Stimulated activated CD8-positive, alpha-beta memory T cell treated with anti-CD3 and anti-CD28 coated beads, Interleukin-12 subunit alpha, Interleukin-12 subunit beta, amount 100 ng/mL, for 24 hours (primary cell): ENCODE data around the gene PSD4.

Experiments used
- DNase-seq: peaks from one replicate; pipeline ENCODE4 v3.0.0-alpha.2; 2020; ENCODE audit errors: extremely low read depth

Gene PSD4

DNA sequence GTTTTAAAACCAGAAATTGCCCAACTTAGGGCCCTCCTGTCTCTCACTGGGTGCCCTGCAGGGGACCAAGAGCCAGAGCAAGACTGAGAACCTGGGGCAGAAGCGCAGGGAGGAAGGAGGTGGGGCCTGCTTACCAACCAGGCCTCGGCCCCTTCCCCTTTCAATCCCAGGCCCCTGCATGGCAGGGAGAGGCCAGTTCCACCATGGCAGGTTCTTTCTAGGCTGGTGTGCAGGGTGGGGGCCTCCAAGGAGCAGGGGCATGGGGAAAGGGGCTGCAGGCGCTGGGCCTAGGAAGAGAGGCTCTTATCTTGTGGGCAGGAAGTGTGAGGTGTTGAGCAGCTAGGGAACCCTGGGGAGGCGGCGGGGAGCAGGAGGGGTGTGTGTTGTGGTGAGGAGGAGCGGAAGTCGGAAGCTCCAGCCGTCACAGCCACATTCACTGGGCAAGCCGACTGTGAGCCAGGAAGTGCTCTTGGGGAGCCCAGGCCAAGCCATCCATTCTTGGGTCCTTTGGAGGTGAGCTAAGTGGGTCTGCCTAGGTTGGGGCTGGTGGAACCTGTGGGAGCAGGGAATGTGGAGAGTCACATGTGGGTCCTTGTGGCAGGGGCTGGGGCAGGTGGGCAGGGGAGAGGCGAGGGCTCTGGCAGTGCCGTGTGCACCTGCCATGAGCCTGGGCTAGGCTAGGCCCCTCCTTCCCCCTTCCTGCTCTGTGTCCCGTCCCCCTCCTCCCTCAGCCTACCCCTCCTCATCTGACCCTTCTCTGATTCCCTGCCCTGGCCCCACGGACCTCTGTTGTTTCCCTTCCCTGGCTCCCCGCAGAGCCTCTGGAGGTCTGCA is at the start of gene PSD4:
Gene PSD4 (plus strand): TSS at position 430 of the 834 bp plus-strand sequence. CDS start 8,486 bp downstream, outside the sequence.
- DNase-seq = peak; percentile 65

DNA sequence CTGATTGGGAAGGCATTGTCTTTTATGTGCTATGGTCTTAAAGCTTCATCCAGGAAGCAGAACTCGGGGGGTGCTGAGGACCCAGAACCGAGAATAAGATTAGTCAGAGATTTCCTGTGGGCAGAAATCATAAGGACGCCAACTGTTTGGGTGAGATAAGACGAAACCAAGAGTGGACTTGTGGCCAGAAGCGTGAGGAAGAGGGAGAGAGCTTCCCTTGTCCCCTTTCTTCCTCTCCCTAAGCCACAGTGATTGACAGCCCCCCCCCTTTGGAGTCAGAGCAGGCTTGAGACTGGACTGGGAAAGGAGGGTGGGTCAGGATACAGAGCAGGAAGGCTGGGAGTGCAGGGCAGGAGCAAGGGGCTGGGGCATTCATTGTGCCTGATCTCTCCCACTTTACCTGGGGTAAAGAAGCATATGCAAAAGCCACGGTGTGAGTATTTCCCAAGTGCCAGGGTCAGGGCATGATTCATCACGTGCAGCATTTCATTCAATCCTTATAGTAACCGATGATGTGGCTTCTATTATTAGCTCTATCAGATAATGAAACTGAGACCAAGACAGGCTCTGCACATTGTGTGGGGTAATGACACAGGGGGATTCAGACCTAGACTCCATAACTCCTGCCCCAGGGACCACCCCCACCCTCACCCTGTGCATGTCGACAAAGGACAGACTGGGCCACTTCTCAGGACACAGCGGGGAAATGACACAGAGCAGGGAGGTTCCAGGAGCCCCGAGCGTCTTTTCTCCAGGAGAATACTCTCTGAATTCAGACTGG is 49.4 kb upstream of the PSD4 start:
- DNase-seq = no peak

DNA sequence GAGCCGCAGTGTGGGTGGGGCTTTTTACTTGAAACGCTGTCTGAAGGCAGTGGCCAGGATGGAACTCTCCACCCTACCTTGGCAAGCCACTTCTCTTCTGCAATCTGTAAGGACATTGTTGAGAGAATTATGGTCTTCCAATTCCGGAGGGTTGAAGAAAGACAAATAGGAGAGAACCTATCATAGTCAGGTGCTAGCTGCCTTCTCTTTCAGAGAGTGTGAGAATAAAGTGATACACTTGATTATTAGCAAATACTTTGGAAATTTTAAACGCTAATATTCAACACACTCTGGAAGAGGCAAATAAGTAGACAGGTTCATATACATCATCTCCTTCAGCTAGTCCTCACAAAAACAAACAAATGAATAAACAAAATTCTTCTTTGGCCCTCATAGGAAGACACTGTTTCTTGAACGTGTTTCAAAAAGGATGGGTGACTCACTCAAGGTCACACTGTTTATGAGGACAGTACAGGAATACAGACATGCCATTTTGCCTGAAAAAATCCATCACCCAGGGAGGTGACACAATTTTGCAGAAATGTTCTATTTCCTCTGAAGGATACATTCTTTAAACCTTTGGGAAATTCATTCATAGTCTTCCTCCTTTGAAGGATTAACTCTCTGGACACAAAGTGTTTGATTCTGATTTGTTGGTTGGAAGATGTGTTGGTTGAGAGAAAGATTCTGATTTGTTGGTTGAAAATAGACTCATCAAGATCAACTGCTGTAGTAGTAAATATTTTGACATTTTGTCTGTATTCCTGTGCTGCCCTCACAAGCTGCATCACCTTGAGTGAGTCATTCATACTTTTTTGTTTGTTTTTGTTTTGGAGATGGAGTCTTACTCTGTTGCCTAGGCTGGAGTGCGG is 48.6 kb upstream of the PSD4 start:
- DNase-seq = no peak

DNA sequence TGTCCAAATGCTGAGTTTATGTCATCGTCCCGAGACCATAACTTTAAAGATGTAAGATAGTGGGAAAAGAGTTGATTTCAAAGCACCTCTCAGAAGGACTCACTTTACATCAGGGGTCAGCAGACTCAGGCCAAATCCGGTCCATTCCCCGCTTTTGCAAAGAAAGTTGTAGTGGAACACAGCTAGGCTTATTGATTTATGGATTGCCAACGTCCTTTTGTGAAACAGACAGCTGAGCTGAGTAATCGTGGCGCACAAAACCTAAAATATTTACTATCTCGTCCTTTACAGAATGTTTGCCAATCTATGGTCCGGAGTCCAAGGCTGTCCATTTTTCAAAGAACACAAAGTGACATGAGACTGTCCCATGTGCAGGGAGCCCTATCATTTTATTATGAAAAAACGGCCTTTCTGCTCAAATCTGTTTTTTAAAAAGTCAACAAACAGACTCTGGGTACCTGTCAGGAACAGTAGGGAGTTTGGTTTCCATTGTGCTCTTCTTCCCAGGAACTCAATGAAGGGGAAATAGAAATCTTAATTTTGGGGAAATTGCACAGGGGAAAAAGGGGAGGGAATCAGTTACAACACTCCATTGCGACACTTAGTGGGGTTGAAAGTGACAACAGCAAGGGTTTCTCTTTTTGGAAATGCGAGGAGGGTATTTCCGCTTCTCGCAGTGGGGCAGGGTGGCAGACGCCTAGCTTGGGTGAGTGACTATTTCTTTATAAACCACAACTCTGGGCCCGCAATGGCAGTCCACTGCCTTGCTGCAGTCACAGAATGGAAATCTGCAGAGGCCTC is 46.7 kb upstream of the PSD4 start, which contains the start of gene IL1RN:
Gene IL1RN (plus strand): TSS at position 754 of the 801 bp plus-strand sequence. CDS start 27 bp downstream, at position 781.
- DNase-seq = no peak

DNA sequence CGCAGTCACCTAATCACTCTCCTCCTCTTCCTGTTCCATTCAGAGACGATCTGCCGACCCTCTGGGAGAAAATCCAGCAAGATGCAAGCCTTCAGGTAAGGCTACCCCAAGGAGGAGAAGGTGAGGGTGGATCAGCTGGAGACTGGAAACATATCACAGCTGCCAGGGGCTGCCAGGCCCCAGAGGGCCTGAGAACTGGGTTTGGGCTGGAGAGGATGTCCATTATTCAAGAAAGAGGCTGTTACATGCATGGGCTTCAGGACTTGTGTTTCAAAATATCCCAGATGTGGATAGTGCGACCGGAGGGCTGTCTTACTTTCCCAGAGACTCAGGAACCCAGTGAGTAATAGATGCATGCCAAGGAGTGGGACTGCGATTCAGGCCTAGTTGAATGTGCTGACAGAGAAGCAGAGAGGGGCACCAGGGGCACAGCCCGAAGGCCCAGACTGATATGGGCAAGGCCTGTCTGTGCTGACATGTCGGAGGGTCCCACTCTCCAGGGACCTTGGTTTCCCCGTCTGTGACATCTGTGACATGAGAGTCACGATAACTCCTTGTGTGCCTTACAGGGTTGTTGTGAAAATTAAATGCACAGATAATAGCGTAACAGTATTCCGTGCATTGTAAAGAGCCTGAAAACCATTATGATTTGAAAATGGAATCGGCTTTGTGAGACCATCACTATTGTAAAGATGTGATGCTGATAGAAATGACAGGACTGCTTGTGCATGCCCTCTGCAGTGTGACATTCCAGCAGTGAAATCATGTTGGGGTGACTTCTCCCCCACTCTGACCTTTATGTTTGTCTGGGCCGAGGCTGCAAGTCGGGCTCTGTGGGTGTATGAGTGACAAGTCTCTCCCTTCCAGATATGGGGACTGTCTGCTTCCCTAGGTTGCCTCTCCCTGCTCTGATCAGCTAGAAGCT is 45.9 kb upstream of the PSD4 start:
- DNase-seq = no peak

DNA sequence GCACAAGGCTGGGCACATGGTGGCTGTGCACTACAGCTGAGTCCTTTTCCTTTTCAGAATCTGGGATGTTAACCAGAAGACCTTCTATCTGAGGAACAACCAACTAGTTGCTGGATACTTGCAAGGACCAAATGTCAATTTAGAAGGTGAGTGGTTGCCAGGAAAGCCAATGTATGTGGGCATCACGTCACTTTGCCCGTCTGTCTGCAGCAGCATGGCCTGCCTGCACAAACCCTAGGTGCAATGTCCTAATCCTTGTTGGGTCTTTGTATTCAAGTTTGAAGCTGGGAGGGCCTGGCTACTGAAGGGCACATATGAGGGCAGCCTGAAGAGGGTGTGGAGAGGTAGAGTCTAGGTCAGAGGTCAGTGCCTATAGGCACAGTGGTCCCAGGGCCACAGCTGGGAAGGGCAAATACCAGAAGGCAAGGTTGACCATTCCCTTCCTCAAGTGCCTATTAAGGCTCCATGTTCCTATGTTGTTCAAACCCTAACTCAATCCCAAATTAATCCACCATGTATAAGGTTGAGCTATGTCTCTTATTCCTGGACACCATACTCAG is 44.2 kb upstream of the PSD4 start:
- no peak for DNase-seq

DNA sequence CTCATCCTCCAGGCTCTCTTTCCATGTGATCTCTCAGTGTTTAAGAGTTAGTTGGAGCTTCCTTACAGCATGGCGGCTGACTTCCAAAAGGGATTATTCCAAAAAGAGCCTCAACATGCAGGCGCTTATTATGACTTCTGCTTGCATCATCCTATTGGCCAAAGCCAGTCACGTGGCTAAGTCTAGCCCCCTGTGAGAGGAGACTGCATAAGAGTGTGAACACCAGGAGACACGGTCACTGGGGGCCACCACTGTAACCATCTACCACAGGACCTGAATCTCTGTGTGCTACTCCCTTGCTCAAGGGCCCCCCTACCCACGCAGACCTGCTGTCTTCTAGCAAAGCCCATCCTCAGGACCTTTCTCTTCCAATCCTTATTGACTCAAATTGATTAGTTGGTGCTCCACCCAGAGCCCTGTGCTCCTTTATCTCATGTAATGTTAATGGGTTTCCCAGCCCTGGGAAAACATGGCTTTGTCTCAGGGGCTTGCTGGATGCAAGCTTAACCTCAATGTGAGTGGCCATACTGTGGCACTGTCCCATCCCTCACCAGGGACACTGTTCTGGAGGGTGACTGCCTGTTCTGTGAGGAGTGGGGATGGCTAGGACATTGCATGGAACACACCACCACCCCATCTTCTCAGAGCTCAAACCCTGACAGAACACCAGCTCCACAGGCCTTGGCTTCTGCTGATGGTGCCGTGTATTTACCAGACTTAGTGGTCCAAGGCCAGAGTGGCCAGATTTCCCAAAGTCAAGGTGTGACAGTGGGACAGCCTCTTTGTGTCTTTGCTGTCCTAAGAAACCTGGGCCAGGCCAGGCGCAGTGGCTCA is 42.2 kb upstream of the PSD4 start:
- DNase-seq = no peak

DNA sequence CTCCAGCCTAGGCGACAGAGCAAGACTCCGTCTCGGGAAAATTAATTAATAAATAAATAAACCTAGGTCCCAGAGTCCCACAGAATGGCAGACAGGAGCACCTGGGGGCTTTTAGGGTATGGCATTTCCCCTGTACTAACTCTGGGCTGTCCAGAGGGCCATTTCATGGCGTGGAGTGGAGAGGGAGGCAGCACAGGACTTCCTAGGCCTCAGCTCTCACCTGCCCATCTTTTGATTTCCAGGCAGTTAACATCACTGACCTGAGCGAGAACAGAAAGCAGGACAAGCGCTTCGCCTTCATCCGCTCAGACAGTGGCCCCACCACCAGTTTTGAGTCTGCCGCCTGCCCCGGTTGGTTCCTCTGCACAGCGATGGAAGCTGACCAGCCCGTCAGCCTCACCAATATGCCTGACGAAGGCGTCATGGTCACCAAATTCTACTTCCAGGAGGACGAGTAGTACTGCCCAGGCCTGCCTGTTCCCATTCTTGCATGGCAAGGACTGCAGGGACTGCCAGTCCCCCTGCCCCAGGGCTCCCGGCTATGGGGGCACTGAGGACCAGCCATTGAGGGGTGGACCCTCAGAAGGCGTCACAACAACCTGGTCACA is 41.3 kb upstream of the PSD4 start:
- no peak for DNase-seq

DNA sequence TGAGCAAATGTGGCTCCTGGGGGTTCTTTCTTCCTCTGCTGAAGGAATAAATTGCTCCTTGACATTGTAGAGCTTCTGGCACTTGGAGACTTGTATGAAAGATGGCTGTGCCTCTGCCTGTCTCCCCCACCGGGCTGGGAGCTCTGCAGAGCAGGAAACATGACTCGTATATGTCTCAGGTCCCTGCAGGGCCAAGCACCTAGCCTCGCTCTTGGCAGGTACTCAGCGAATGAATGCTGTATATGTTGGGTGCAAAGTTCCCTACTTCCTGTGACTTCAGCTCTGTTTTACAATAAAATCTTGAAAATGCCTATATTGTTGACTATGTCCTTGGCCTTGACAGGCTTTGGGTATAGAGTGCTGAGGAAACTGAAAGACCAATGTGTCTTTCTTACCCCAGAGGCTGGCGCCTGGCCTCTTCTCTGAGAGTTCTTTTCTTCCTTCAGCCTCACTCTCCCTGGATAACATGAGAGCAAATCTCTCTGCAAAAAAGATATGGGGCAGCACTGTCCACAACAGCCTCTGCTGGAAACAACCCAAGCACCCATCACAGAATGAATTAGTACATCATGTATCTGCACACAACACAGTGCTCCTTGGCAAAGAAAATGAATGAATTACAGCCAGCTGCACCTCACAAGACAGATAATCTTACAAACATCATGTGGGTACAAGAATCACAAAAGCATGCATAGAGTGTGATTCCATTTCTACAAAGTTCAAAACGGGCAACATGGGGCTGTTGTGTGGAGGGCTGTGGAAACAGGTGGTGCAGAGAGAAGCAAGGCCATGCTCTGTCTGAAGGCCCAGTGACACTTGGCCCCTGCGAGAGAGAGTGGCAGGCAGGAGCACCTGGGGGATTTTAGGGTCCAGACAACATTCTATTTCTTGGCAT is 39.8 kb upstream of the PSD4 start:
- DNase-seq = no peak

DNA sequence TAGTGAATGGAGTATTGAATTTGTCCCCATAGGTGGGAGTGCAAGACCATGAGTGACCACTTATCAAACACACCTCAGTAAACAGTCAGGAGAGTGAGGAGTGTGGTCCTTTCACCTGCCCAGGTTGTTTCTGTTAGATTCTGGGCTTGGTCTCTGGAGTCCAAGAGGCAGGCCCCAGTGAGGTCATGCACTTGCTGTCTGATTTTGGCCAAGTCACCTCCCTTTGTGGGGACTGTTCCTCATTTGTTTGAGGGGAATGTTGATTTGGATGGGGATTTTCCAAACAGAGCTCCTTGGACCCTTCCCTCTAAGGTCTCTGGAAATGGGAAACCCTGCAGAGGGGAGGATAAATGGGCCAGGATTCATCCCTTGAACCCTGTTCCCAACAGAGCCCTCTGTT is 39.1 kb upstream of the PSD4 start:
- no peak for DNase-seq

DNA sequence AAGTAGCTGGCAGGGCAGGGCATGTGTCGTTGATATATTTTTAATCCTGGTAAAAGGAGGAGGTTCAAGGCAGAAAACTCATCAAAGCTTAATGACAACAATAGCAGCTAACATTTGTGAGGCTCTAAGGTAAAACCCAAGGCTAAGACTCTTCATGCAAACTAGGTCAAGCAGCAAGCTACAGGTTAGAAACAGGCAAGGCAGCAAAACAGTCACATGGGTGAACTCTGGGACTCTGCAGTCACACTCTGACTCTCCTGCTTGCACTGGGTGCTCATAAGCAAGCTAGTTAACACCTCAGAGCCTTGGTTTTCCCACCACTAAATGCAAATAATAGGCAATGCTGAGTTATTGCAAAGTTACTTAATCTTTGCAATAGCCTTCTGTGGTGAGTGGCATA is 38.5 kb upstream of the PSD4 start:
- no peak for DNase-seq

DNA sequence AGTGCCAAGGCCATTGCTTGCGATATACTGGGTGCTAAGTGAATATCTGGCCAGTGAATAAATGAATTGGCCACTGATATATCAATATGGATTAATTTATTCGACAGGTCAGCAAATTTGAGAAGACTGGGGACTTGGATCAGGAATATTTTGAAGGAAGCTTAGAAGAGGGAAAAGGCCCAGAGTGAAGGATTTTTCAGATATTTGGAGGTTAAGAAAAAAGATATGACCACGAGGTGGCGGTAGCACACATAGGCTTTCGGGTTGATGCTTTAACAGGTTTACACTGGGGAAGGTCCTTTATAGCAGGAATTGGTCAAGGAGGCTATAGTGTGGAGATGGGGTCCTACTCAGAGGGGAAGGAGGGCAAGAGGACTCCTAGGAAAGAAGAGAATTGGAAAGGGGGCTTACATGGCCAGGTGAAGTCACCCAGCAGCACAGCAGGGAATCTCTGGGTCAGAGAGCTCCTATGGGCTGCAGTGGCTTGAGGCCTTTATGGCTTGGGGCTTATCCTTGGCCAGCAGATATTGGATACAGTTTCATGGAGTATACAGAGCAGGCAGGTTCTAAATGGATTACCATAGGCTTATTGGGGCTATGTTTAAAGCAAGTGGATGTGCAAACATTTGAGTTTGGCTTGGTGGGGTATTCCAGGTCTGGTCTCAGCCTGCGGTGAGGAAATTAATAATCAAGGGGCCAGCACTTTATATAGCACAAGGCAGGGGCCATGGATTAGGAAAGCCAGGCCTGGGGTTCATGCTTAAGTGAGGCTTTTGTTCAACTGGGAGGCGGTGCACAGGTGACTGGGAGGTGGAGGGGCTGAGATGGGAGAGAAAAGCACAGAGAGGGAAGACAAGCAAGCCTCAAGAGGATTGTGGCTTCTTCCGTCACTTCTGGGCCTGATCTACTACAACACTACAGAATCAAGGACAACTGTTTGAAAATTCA is 36.7 kb upstream of the PSD4 start:
- DNase-seq = no peak

DNA sequence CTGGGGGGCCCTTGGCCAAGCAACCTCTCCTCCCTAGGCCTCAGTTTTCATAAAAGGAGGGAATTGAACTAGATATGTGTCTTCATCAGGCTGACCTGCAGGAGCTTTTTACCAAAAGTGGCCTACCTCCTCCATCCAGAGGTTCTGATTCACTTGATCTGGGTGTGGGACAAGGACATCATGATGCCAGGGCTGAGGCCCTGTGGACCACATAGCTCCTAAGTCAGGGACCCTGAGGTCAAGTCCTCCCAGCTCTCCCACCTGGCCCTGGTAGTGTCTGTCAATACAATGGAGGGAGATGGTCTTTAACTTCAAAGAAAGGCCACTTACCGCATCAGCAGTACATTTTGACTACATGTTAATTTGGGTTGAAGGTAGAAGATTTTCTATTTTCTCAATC is 35.9 kb upstream of the PSD4 start:
- no peak for DNase-seq

DNA sequence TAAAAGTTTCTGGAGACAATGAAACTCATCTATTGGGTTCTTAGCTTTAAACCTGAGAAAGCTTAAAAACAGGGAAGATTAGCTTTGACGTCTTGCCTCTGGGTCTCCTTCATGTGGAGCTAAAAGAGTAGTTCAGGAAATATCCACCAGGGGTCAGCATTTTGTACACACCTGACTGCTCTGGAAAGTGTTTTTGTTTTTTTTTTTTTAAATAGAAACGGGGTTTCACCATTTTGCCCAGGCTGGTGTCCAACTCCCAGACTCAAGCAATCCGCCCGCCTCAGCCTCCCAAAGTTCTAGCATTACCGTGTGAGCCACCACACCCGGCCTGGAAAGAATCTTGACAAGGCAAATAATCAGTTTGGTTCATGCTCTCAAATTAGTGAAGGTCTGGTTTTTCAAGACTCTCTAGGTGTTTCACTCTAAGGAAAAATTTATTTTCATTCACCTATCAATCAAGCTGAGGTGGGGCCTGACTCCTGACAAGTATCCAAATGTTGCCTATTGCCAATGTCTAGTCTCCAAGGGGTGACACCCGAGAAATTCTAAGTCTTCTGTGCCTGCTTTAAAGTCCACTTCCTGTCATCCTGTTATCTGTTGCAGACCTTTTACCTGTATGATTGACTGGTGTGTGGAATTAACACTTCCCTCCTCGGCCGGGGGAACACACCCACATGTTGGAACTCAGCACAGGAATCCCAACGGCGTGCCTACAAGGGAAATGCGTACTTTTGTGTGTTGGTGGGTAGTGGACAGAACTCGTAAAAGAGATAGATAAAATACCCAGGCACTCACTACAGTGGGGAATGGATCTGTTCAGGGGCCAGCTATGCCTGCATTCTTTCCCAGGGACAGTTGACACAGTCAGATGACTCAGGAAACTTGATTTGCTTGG is 35.1 kb upstream of the PSD4 start:
- no peak for DNase-seq

DNA sequence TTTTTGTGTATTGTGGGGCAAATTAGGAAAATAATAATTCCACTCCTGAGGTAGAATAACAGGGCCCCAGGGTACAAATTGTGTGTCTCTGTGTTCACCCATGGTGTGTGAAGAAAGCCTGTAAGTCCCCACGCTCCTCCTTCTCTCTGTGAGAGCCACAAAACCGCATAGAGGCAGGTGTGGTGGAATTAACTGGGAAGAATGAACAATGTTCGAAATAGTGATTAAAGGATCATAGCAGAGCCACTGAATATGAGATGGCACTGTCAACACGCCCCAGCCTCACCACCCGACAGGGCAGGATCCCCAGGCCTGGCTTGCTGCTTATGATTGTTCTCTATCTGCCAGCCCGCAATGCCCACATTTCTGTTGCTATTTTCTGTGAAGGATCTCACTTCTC is 32.3 kb upstream of the PSD4 start:
- DNase-seq = no peak
